AG04449 (cell line): ENCODE results near the gene VSTM2B.

Experiments
- CTCF ChIA-PET: fragments of 350-600 bp; formaldehyde crosslinking; extraction: SDS; loops from one replicate; lab custom pipeline; 2021; ENCODE audit warnings: antibody characterized with exemption; lab: Yijun Ruan, JAX
- POLR2A ChIA-PET: fragments of 400-600, 350-600 bp; formaldehyde crosslinking; extraction: SDS; loops from one replicate; lab custom pipeline; 2020; ENCODE audit warnings: antibody characterized with exemption, inconsistent platforms; lab: Yijun Ruan, JAX
- DNase-seq: peaks from one replicate; pipeline ENCODE4 v3.0.0-alpha.2; 2010; ENCODE audit warnings: low read depth, low spot score
- H3K4me3 ChIP-seq: 2 replicates; pipeline ENCODE4 v1.5.1; 2011; ENCODE audit warnings: low read depth, mild to moderate bottlenecking, control low read depth, low read length
- TF ChIP-seq, protein P1 (sequence below): IDR thresholded peaks from one replicate; pipeline ENCODE4 v1.5.1; 2011; ENCODE audit warnings: mild to moderate bottlenecking, moderate library complexity, low read length, control low read depth, inconsistent platforms; ENCODE audit not compliant: insufficient read depth; ENCODE audit errors: missing control alignments

VSTM2B gene

DNA sequence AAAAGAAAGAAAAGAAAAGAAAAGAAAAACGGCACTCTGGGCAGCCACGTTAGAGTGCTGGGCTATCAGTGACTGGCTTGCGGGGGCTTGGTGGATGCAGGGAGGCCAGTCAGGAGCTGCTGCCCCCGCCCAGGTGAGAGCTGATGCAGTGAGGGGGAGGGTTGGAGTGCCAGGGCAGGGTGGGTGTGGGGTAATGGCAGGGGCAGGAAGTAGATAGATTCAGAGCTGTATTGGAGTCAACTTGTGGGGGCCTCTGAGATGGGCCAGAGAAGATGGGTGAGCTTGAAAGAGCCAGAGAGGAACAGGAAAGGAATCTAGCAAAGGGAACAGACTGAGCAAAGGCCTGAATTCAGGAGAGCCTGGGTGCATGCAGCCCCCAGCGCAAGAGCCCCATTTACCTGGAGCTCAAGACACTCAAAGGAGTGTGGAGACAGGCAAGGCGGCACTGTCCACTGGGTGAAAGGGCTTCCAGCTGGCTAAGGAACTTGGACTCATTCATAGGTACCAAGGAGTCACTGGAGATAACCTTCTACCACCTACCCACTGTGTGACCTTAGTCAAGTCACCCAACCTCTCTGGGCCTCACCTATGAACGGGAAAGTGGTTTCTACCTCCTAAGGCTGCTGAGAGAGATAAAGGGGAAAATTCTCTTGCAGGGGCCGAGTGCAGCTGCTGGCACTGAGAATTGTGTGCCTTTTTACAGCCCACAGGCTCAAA, 20.2 kb downstream of the VSTM2B start:
- TF ChIP-seq, protein P1, sequence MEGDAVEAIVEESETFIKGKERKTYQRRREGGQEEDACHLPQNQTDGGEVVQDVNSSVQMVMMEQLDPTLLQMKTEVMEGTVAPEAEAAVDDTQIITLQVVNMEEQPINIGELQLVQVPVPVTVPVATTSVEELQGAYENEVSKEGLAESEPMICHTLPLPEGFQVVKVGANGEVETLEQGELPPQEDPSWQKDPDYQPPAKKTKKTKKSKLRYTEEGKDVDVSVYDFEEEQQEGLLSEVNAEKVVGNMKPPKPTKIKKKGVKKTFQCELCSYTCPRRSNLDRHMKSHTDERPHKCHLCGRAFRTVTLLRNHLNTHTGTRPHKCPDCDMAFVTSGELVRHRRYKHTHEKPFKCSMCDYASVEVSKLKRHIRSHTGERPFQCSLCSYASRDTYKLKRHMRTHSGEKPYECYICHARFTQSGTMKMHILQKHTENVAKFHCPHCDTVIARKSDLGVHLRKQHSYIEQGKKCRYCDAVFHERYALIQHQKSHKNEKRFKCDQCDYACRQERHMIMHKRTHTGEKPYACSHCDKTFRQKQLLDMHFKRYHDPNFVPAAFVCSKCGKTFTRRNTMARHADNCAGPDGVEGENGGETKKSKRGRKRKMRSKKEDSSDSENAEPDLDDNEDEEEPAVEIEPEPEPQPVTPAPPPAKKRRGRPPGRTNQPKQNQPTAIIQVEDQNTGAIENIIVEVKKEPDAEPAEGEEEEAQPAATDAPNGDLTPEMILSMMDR, result no peak
- ChIA-PET CTCF (no interaction called here), POLR2A (interaction anchor here (0.8 kb wide), 1 partner anchor 425 kb away, joined by 3 read pairs; no protein-coding TSS in a partner anchor)
- H3K4me3 ChIP-seq, result no peak overlapping the region
- DNase-seq, result no peak

DNA sequence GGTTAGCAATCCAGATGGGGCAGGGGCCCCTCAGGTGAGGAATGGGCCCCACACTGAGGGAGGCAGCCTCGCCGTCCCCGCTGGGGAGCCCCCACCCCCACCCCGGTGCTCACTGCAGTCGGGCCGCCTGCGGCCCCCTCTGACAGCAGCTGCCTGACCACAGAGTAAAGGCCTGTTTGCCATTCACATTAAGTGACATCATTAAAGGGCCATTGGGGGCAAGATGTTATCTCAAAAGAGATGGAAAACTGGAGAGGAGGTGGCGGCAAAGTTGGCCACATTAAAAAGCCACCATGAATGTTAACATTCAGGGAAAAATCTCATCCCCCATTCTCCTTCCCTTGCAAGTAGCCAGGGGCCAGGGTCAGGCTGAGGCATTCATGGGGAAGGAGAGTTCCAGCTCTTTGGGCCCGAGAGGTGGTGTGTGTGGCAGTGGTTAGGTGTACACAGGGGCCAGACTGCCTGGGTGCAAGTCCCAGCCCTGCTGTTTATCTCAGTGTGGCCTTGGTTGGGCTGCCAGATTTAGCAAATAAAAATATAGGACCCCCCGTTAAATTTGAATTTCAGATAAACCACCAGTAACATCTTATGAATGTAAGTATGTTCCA, 20.9 kb downstream of the VSTM2B start:
- no peak for DNase-seq
- TF ChIP-seq, protein P1, result no peak
- H3K4me3 ChIP-seq, result no peak overlapping the region
- ChIA-PET POLR2A (interaction anchor here (0.8 kb wide), 1 partner anchor 425 kb away, joined by 3 read pairs; no protein-coding TSS in a partner anchor), CTCF (no interaction called here)

DNA sequence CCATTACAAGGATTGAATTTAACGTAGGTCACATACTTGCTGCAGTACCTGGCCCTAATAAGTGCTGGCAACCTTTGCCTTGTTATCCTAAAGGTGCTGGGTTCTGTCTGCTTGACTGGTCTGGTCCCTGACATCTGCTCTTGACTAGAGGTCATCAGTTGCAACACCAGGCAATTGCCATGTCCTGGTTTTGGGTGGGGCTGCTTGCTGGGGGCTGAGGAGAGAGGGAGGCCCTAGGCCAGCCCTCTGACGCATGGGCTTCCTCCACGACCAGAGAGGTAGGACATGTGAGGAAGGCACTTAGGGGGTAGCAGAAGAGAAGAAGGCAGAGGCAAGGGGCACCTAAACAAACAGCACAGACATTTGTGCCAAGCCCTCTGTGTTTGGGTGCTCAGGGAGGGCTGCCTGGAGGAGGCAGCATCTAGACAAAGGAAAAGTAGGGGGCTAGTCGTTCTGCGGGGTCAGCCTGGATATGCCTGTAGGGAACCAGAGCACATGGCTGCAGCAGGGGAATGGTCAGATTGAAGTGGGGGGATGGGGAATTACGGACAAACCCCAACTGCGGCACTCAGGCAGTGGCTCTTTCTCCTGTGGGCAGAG, 21.7 kb downstream of the VSTM2B start:
- TF ChIP-seq, protein P1, result no peak
- no peak overlapping the region for H3K4me3 ChIP-seq
- POLR2A ChIA-PET, result no interaction called here
- CTCF ChIA-PET, result no interaction called here
- DNase-seq, result no peak

DNA sequence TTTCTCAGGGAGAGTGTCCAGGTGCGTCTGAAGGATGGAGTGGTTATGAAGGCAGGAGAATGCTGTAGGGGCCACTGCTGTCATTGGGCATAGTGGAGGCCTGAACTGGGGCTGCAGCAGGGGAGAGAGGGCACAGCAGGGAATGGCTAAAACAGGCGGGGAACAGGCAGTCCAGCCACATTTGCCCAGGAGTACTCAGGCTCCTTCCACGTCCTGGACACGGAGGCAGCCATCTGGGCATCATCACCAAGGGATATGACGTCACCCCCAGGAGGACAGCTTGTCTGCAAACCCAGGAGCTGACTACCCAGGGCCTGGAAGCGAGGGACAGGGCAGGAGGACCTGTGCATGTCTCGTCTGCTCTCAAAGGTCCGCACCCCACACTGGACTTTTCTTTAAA, 22.2 kb downstream of the VSTM2B start:
- DNase-seq, result no peak
- ChIA-PET CTCF (no interaction called here), POLR2A (no interaction called here)
- H3K4me3 ChIP-seq, result no peak overlapping the region
- TF ChIP-seq, protein P1, result no peak

DNA sequence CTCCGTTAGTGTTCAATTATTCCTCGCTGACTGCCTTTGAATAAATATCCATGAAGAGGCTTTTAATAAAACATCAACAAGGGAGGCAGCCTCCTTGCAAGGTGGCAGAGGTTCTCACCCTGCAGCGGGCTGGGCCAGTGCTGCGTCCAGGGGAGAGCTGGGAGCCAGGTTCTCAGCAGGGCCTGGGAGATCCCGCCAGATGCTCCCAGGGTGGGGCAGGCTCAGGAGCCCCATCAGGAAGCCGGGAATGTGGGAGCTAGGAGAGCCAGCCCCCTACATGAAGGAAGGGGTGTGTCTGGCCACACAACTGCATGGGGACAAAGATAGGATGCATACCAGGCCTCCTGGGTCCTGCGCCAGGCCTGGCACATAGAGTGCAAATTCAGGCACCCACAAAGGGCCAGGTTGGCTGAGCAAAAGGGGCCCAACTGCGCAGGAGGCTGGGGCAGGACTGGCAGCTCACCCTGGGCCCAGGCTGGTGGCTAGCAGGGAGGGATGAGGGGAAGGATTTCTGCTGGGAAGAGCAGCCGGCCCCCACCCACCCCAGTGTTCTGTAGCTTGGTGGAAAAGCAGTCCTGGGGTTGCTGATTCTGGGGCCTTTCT, 22.8 kb downstream of the VSTM2B start:
- POLR2A ChIA-PET, result no interaction called here

More for the DNA sequence above, 22.8 kb downstream of the VSTM2B start:
- TF ChIP-seq, protein P1, result no peak
- CTCF ChIA-PET, result no interaction called here
- DNase-seq, result no peak
- H3K4me3 ChIP-seq, result no peak overlapping the region
